Caco-2 (cell line): ENCODE measurements around the gene TANK. TPM values are rescaled to one million over a fixed set of nuclear protein-coding genes. Genes with fewer than 3 reads are reported as not detected.

Source experiments
- BruUV-seq: library from RNA; stranded (reverse); fragments of 400-500 nt; replicated peaks from 2 replicates; lab custom pipeline; 2021; lab: Mats Ljungman, UMichigan
- CTCF ChIA-PET: fragments of 300-600 bp; sonication (Branson Sonifier 250); formaldehyde crosslinking; loops from one replicate; lab custom pipeline; 2022; ENCODE audit warnings: antibody characterized with exemption; lab: Charles Lee
- POLR2A ChIA-PET: fragments of 300-600 bp; sonication (Branson Sonifier 250); formaldehyde crosslinking; loops from one replicate; lab custom pipeline; 2022; ENCODE audit warnings: antibody characterized with exemption; lab: Charles Lee
- DNase-seq, 2 experiments: peaks; one replicate each; pipeline versions ENCODE4 v3.0.0 to v3.0.0-alpha.2; 2020 to 2022
- H3K27me3 ChIP-seq: replicated peaks from 2 replicates; pipeline ENCODE4 v1.6.0; 2011; ENCODE audit warnings: low read length; ENCODE audit not compliant: control insufficient read depth, insufficient read depth
- H3K36me3 ChIP-seq: 2 replicates; pipeline ENCODE4 v1.5.1; 2011; ENCODE audit warnings: low read length; ENCODE audit not compliant: control insufficient read depth, insufficient read depth
- H3K4me1 ChIP-seq: fragments of 250-450 bp; sonication (Bioruptor Pico); 2 replicates; pipeline ENCODE4 v1.5.1; 2020; ENCODE audit warnings: mild to moderate bottlenecking
- H3K4me3 ChIP-seq: 2 replicates; pipeline ENCODE4 v1.5.1; 2011; ENCODE audit warnings: low read depth, mild to moderate bottlenecking, control low read depth, low read length
- H3K9me3 ChIP-seq: fragments of 250-450 bp; sonication (Bioruptor Pico); 2 replicates; pipeline ENCODE4 v1.5.1; 2020; ENCODE audit warnings: mild to moderate bottlenecking, moderate library complexity
- H3K27ac Mint-ChIP-seq: one replicate; pipeline ENCODE4 v1.8.0; 2022; ENCODE audit warnings: mixed read lengths; ENCODE audit not compliant: unreplicated experiment
- H3K27me3 Mint-ChIP-seq: one replicate; pipeline ENCODE4 v1.8.0; 2022; ENCODE audit warnings: mixed read lengths; ENCODE audit not compliant: insufficient read depth, unreplicated experiment
- H3K36me3 Mint-ChIP-seq: one replicate; pipeline ENCODE4 v1.8.0; 2022; ENCODE audit warnings: mild to moderate bottlenecking, mixed read lengths; ENCODE audit not compliant: insufficient read depth, unreplicated experiment
- H3K4me1 Mint-ChIP-seq: one replicate; pipeline ENCODE4 v1.8.0; 2022; ENCODE audit warnings: low read depth, mixed read lengths; ENCODE audit not compliant: unreplicated experiment
- H3K4me3 Mint-ChIP-seq: one replicate; pipeline ENCODE4 v1.8.0; 2022; ENCODE audit warnings: mild to moderate bottlenecking, moderate library complexity, mixed read lengths; ENCODE audit not compliant: unreplicated experiment
- H3K9me3 Mint-ChIP-seq: one replicate; pipeline ENCODE4 v1.8.0; 2022; ENCODE audit warnings: mixed read lengths; ENCODE audit not compliant: unreplicated experiment
- CTCF ChIP-seq, 2 experiments: fragments of 200-600 bp in 1 of 2; IDR thresholded peaks; 1 replicate in 1 of 2; 2 replicates in 1 of 2; pipeline versions ENCODE4 v1.5.1 to v1.8.0; 2011 to 2022; ENCODE audit warnings: antibody characterized with exemption in 1 of 2, control low read depth in 1 of 2, inconsistent platforms in 1 of 2, low read depth in 1 of 2, low read length in 1 of 2, mild to moderate bottlenecking in 1 of 2, moderate library complexity in 1 of 2; ENCODE audit not compliant: insufficient read depth in 1 of 2, severe bottlenecking in 1 of 2, unreplicated experiment in 1 of 2
- intact Hi-C: fragments of 100-400 bp; cut with micrococcal nuclease; formaldehyde crosslinking; loops from one replicate; pipeline ENCODE4 v1.10.0; 2022; ENCODE audit not compliant: unreplicated experiment
- total RNA-seq: library from RNA; stranded (reverse); gene quantifications from 2 replicates; pipeline ENCODE4 v1.2.3, GENCODE V29; 2022

TANK gene
- total RNA-seq, 1 experiment from 2014 or later: 56.0 TPM

DNA sequence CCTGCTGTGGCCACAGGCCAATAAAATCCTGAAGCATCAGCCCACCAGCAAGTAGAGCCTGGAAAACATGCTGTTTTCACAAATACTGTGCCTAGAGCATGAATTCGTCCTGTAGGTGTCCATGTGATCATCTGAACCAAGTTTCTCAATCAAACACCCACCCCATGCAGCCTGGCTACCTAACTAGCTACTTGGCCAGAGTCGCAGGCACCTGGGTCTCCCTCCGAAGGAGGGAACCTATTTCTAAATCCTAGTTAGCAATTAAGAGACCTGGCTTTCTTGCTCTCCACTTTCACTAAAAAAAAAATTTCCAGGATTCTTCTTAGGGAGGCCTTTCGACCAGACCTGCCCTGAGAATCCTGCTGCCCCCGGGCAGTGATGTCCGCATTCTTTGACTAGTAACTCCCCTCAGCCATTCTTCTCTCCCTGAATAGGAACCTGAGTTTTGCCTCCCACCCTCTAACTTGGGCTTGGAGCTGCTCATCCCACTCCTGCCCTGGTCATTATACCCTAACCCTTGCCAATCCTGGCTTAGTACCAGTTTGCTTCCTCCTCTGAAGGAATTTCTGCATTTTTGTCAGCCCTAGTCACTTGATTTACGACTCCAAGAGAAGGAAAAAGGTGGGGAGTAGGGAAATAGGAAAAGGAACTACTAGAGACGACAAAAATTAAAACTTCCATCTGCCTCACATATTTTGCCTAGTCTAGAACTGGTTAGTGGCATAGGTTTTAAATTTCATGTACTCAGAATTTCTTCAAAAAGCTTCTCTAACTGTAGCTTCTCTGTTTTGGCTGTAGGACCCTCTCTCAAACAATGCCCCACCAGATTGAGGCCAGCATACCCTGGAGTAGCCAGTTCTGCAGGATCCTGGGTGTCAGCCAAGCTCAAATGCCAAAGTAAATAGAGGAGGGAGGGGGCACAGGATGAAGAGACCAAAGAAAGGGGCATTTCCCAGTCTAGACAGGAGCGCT lies 25.4 kb upstream of the TANK start:
- ChIA-PET CTCF (interaction anchor here (1.0 kb wide), 1 partner anchor 19 kb away, joined by 5 read pairs; no protein-coding TSS in a partner anchor), POLR2A (no interaction called here)
- H3K4me3 Mint-ChIP-seq: peak overlapping the region; percentile 37
- H3K9me3 ChIP-seq: no peaks in the 10 kb centered on the region
- BruUV-seq: no TSS peak
- H3K4me1 Mint-ChIP-seq: peaks cover 21% of the 10 kb centered on the region
- DNase-seq: peak; percentile 26 to 54
- no peaks in the 10 kb centered on the region for H3K27me3 Mint-ChIP-seq
- TF ChIP-seq CTCF (IDR thresholded peaks at IDR 0.05; ENCODE audit: insufficient read depth in 1 of 2, low read depth in 1 of 2, low read length in 1 of 2, severe bottlenecking in 1 of 2, unreplicated experiment in 1 of 2): no peak
- peak overlapping the region; percentile 90 for H3K27ac Mint-ChIP-seq
- no peaks in the 10 kb centered on the region for H3K36me3 ChIP-seq
- no peaks in the 10 kb centered on the region for H3K27me3 ChIP-seq
- peaks cover 33% of the 10 kb centered on the region for H3K4me1 ChIP-seq
- H3K9me3 Mint-ChIP-seq: no peaks in the 10 kb centered on the region
- peaks cover 10% of the 10 kb centered on the region for H3K36me3 Mint-ChIP-seq
- no peak overlapping the region for H3K4me3 ChIP-seq
- intact Hi-C loops: loop anchor here (2.0 kb wide), 2 partner anchors 20 to 26 kb away; partner anchors contain the start of gene TANK

DNA sequence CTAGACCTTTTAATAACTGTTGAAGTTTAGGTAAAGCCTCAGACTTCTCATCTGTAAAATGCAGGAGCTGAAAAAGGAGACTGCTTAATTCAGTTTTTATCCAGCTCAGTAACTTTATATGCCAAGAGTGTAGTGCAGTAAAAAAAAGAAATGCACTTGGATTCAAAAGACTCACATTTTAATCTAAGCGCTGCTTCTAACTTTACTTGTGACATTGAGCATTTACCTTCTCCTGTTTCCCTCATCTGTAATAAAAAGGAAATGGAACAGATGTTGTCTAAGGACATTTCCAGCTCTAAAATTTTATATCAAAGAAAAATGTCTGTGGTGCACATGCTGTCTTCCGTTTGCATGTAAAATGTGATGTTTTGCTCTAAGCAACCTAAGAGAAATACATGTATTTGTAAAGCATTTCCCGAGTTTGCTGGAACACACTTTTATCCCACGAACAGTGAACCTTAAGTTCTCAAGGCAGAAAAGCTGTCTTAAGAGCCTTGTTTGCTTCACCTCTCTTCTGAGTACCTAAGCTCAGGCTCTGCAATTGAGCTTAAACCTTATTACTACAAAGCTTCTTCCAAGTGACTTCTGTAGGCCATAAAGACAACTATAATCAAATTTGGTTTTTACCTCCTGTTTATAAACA lies 24.2 kb upstream of the TANK start:
- no peak overlapping the region for H3K27ac Mint-ChIP-seq
- BruUV-seq: no TSS peak
- Histone ChIP-seq H3K4me3 (no peak overlapping the region), H3K36me3 (no peaks in the 10 kb centered on the region), H3K27me3 (no peaks in the 10 kb centered on the region), H3K9me3 (no peaks in the 10 kb centered on the region), H3K4me1 (peaks cover 33% of the 10 kb centered on the region)
- no peak for DNase-seq
- ChIA-PET CTCF (no interaction called here), POLR2A (no interaction called here)
- H3K4me1 Mint-ChIP-seq: peaks cover 21% of the 10 kb centered on the region
- TF ChIP-seq CTCF (IDR thresholded peaks at IDR 0.05; ENCODE audit: insufficient read depth in 1 of 2, low read depth in 1 of 2, low read length in 1 of 2, severe bottlenecking in 1 of 2, unreplicated experiment in 1 of 2): no peak
- H3K36me3 Mint-ChIP-seq: peaks cover 10% of the 10 kb centered on the region
- H3K27me3 Mint-ChIP-seq: no peaks in the 10 kb centered on the region
- intact Hi-C loops: loop anchor here (2.0 kb wide), 2 partner anchors 21 to 25 kb away; partner anchors contain the start of gene TANK
- H3K9me3 Mint-ChIP-seq: no peaks in the 10 kb centered on the region
- H3K4me3 Mint-ChIP-seq: no peak overlapping the region

GRCh38 chr2:161136696-161137324 lies 23.4 kb upstream of the TANK start:
- ChIA-PET CTCF (no interaction called here), POLR2A (no interaction called here)
- Mint-ChIP-seq H3K9me3 (no peaks in the 10 kb centered on the region), H3K27ac (no peak overlapping the region), H3K4me3 (no peak overlapping the region), H3K4me1 (peaks cover 21% of the 10 kb centered on the region), H3K27me3 (no peaks in the 10 kb centered on the region), H3K36me3 (peaks cover 10% of the 10 kb centered on the region)
- Histone ChIP-seq H3K4me1 (peaks cover 33% of the 10 kb centered on the region), H3K27me3 (no peaks in the 10 kb centered on the region), H3K4me3 (no peak overlapping the region), H3K9me3 (no peaks in the 10 kb centered on the region), H3K36me3 (no peaks in the 10 kb centered on the region)
- intact Hi-C loops: no loop called here
- no peak for DNase-seq
- no peak for TF ChIP-seq CTCF (IDR thresholded peaks at IDR 0.05; ENCODE audit: insufficient read depth in 1 of 2, low read depth in 1 of 2, low read length in 1 of 2, severe bottlenecking in 1 of 2, unreplicated experiment in 1 of 2)
- BruUV-seq: no TSS peak
